DMS 273 treated with DMSO at 0.1 percent for 48 hours (cell line): ENCODE measurements around the gene SOBP.

Source experiments
- DNase-seq: peaks from one replicate; lab custom pipeline; 2025; lab: John Stamatoyannopoulos, UW

Gene SOBP

DNA sequence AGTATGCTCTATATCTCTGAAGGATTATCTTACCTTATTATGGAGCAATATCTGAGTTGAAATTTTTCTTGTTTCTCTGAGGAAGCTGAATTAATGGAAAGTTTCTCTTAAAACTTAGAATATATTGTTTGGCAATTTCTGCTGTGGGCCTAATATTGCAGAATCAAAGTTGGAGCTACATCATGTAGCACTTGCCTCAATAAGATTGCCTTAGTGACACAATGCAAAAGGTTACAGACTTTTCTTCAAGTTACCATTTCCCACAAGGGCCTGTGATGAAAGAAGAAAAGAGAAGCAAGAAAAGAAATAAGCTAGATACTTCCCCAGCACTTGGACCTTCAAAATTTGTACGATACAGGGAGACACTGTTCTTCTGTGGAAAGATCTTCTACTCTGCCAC lies 151.2 kb downstream of the SOBP start:
- no peak for DNase-seq

DNA sequence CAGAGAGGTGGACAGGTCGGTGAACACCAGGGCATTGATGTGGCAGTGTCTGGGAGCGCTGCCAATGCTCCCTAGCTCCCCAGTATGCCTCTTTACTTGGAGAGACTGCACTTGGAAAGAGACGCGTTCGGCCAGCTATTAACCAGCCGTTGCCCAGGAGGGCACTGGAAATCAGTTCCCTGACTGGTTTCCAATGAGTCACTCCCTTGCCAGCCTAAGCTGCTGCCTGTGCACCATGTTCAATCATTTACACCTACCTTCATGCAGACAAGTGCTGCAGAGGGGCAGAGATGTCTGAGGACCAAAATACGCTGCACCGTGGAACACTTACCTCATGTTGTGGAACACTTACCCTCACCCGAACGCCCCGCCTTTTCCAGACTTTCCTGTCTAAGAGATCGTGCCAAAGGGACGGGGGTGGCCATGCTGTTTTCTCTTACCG lies 151.6 kb downstream of the SOBP start:
- no peak for DNase-seq

DNA sequence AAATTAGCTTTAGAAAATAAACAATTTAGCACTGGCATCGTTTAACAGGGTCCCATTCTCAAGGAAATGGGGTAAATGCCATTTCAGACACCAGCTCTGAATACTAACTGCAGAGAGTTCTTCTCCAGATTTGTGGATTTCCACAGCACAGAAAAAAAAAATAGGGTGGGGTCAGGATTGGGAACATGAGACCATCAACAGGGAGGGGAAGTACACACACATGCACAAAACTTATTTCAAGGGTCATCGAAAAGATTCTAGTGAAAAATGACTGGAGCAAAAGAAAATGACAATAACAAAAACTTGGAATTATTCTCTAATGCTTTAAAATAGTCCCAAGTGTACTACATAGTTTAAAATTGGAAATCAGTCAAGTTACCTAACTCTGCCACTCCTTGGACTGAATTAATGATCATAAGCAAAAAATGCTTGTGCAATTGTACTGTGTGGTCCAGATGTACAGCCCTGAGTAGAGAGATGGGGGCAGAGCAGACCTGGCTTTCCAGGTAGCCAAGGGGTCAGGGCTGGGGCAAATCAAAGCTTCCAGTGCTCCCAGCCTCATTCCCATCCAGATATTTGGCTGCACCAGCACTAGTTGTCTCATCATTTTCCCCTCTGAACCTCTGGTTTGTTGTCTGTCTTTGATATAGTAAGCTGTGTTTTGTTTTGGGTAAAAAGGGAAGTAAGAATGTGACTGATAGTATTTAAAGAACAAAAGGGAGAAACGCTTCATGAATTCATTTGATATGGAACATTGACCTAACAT lies 152.4 kb downstream of the SOBP start:
- DNase-seq, result no peak

DNA sequence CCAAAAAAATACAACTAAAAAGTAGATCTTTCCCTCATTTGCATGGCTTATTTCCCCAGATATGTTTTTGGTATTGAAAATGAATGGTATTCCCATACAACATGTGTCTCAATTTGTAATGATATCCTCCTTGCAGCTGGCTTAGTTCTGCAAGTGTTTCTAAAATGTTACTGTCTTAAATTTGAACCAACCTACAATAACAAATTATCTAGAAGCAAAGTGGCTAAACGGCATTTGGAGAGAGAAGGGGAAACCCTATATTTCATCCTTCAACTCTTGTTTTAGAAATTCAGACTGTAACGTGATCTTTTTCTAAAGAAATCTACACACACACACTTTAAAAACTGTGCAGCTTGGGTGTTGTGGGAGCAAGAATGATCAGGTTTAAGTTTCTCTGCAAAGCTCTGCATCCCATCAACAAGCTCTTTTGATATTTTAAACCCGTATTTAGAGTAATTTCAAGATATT lies 153.0 kb downstream of the SOBP start:
- no peak for DNase-seq

DNA sequence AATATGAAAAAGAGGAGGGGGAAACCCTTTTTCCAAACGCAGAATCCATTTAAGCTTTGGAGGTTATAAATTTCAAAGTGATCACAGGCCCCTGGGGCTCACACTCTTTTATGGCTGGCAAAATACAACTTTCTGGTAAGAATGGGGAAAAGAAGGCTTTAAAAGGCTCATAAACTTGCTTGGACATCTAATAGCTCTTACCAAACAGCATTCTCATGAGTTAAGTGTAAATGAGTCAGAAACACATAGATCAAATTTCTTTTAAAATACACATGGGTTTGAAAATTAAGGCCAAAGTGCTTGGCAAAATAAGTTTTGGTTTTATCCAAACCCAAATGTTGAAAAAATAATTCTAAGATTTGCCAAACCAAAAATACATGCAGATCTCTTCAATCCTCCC lies 154.6 kb downstream of the SOBP start:
- DNase-seq, result no peak

DNA sequence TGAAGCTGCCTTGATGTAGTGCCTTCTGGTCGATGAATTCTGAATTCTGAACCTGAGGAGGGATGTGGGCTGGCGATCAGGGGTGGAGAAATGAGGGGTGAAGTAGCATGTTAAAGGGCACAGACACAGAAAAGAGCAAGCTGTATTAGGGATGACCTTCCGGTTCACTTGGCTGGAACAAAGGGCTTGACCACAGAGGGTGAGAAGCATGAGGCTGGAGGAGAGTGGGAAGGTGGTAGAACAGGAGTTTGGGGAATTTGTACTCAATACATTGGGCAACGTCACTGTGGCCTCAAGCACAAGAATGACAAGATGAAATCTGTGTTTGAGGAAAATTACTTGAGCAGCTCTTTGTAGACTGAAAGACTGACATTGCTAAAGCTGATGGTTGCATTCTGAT lies 155.8 kb downstream of the SOBP start:
- DNase-seq, result no peak

DNA sequence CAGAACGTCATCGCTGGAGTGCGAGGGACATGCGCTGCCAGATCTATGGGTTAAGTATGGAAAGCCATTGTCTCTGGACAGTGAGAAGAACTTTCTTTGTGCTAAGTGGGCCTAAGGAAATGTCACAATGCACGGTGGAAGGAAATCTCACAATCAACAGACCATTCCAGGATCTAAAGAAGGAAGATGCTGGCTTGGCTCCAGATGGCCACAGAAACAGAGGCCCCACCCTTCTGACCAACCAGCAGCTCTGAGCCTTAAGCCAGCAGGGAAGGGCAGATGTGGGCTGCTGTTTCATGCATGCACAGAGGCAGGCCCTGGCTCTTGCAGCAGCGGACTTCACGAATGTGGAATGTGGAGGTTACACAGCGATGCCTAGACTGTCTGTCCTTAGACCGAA lies 156.3 kb downstream of the SOBP start:
- no peak for DNase-seq

DNA sequence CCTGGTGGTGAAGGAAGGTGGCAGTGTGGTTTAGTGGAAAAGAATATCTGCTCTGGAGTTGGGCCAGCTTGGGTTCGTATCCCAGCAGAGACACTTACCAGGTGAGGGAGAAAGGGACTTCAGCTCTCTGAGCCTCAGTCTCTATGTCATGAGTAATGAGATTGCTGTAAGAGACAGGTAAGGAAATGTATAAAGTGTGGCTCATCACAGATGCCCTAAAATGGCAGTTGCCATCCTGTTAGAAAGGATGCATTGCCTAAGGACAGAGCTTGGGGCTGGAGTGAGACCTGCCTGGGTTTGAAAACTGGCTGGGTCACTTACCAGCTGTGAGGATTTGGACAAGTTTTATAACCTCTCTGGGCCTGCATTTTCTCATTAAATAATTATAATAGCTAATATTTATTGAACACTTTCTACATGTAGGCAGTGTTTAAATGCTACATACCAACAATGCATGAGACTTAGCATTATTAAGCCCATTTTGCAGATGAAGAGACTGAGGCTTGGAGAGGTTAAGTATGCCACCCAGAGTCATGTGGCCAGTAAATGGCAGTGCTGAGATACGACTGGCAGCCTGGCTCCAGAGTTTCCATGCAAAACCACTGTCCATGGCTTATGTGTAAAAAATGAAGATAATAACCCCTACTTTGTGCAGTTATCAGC lies 157.0 kb downstream of the SOBP start:
- DNase-seq, result no peak

DNA sequence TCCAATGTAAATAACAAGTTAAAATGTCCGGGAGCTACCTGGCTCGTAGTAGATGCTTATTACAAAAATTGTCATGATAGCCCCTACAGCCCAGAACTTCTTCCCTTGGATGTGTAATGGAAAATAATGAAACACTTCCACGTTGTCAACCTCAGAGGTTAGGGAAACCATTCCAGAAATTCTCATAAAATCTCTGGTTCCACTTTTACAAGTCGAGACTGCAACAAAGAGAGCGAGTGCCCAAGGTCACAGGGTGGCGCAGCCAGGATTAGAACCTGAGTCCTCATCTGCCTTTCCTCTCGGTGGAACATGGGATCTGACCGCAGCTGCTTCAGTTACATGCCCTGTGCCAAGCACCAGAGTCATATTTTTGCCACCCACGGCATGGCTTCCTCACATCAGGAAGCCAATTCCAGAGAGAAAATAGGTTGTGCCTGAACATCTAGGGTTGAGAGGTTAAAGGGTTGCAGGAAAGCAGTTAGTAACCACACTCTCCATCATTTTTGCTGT lies 157.6 kb downstream of the SOBP start:
- DNase-seq, result no peak

DNA sequence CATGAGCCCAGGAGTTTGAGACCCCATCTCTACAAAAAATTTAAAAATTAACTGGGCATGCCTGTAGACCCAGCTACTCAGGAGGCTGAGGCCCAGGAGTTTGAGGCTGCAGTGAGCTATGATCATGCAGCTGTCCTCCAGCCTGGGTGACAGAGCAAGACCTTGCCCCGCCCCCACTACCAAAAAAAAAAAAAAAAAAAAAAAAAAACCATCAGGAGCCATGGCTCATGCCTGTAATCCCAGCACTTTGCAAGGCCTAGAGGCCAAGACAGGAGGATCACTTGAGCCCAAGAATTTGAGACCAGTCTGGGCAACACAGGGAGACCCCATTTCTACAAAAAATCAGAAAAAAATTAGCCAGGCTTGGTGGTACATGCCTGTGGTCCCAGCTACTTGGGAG lies 159.1 kb downstream of the SOBP start:
- no peak for DNase-seq

DNA sequence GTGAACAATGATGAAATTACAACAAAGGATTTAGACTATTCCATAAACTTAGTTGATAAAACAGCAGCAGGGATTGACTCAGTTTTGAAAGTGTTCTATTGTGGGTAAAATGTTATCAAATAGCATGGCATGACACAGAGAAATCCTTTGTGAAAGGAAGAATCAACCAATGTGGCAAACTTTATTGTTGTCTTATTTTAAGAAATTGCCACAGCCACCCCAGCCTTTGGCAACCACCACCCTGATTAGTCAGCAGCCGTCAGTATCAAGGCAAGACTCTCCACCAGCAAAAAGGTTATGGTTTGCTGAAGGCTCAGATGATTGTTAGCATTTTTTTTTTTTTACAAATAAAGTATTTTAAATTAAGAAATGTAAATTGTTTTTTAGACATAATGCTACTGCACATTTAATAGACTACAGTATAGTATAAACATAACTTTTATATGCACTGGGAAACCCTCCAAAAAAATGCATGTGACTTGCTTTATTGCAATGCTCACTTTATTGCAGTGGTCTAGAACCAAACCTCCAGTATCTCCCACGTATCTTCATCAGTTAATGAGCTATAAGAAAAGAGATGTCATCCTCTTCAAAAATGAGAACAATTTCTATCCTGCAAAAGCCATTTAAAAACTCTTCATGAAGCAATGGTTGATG lies 162.7 kb downstream of the SOBP start:
- no peak for DNase-seq

DNA sequence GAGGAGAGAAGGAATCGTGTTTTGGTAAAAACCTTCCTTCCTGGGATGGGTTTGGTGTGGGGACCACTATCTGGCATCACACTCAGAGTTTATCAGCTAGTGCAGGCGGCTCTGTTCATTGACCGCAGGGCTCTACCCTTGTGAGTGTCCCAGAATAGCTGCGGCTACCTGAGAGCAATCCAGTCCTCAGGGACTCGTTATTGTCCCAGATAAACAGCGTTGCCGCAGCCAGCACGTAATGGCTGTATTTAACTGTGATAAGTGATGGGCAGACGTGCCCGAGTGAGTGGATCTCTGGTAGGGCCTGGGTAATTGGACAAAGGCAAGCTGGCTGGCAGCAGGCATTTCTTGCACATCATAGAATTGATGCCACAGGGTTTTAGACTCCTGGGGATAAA lies 163.3 kb downstream of the SOBP start:
- DNase-seq, result no peak

DNA sequence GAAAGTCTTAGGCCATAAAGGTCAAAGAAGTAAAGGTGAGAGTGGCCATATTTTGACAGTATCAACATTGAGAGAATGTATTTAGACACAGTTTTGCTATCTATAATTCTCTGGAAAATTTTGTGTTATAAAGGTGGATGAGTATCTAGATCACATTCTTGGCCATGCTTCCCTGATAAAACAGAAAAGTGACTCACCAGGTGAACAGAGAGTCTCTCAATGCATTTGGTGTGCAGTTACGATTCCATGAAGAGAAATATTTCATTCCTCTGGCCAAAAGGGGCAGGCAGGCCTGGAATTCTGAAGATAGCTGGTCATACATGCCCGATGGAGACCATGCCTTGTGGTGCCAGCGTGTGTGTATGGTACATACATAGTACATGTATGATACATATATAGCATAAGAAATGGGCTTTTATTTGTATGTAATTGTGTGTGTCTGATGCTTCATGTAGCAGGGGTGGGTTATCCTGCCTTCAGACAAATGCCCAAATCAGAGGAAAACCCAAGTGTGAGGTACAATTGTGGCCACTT lies 164.0 kb downstream of the SOBP start:
- no peak for DNase-seq

DNA sequence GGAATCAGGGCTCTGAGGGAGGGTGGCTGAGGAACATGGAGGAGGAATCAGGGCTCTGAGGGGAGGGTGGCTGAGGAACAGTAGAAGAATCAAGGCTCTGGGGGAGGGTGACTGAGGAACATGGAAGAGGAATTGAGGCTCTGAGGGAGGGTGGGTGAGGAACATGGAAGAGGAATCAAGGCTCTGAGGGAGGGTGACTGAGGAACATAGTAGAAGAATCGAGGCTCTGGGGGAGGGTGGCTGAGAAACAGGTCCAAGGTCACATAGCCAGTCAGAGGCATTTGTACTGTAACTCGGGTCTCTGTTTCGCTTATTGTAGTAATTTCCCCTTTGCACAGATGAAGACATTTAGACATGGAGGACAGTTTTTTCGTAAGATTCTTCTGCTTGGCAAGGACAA lies 164.8 kb downstream of the SOBP start:
- no peak for DNase-seq

DNA sequence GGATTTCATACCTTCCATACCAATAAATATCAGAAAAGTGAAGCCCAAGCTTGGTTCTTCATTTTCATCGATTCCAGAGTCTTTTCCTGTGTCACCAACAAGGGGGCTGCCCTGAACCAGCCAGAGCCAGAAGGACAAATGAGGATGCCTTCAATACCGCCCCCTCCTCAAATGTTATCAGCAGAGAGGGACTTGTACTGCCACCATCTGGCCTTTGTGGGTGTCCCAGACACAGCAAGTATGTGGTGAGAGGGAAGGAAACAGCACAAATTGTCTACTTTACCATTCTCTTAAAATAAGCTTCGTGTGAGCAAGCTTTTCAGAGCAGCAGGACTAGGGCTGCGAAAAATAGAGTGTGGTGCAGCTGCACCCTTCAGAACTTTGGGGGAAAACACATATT lies 165.3 kb downstream of the SOBP start:
- DNase-seq, result no peak

DNA sequence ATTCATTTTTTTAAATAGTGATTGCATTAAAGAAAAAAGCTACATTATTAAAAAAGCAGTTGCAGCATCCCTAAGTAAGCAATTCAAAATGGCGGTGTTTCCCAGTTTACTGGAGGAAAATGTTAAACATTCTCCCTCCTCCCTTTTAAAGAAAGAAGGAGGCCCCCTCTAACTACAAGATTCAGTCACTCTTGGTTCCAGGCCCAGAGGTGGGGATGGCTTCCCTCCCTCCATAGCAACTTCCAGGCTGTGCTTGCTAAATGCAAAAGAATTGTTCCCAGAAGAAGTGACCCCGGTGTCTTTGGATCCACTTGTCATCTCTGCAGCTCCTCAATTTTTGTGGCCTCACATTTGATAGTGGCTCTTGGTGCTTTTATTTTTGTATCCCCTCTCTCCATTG lies 165.9 kb downstream of the SOBP start:
- DNase-seq, result no peak

DNA sequence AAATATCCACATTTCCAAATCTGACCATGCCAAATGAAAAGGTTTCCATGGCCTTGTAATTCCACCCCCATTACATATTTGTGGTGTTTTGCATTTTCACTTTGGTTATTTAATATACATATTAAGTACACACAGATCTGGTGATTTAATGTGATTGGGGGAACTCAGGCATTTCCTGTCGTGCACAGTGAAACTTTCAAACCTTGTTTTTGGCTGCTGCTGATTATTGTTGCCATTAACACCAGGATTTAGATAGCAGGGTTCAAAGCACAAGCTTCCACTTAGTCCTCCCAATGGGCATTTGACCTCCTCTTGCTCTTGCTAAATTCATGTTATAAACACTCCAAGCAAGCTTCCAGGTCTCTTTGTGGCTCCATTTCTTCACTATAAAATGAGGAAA lies 166.5 kb downstream of the SOBP start:
- DNase-seq, result no peak

DNA sequence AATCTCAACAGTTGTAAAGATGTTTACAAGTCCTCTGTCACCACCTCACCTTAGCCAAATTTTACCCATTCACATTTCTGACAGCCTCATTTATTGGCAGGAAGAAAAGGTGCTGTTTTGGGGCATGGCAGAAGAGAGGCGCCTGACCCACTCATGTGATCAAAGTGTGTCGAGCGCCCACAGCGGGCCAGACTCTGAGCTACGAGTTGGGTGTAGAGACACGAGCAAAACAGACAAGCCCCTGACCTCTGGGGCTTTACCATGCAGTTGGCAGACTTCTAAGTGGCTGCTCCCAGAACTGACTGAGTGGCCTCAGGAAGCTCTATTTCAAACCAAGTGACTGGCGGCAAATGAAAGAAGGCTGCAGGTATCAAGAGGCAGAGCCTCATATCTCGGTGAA lies 167.0 kb downstream of the SOBP start:
- DNase-seq, result no peak

DNA sequence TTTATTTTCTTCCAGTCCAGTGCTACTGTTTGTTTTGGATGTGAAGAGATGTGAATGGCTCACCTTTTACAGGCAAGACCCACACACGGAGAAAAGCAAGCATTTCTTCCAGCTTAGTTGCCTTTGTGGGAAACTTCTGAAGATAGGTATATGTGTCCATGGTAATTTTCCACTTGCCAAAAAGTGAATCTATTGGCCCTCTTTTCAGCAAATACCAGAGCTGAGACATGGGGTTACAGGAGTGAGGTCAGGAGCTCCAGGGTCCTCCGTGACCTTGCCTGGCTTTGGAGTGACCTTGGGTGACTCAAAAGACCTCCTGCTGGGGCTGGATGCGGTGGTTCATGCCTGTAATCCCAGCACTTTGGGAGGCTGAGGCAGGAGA lies 167.4 kb downstream of the SOBP start:
- no peak for DNase-seq

DNA sequence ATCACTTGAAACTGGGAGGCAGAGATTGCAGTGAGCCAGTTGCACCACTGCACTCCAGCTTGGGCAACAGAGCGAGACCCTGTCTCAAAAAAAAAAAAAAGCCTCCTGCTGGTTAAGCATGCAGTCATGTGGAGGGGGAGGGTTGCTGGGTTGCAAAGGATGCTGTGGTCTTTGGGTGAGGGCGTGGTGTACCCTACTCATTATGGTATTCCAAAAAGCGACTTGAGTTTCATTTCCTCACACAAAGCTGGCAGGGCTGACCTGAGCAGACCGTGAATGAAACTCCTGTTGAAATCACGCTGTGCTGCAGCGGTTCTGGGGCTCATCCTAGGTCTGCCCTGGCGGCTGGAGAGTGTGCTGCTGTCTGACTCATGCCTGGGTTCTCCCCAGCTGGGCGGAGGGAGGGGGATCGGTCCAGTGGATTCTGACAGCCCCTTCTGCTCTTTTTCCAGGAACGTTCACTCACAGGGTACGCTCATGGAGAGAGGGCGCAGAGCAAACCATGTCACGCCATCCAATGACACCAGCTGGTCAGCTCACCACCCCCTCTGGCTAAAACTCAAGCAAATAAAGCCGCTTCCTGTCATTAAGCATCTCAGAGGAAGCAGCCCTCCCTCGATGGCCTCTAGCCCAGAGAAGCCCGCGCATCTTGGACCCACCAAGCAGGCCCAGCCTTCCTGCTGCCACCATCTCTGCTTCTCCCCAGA lies 168.0 kb downstream of the SOBP start:
- peak; percentile 17 for DNase-seq

DNA sequence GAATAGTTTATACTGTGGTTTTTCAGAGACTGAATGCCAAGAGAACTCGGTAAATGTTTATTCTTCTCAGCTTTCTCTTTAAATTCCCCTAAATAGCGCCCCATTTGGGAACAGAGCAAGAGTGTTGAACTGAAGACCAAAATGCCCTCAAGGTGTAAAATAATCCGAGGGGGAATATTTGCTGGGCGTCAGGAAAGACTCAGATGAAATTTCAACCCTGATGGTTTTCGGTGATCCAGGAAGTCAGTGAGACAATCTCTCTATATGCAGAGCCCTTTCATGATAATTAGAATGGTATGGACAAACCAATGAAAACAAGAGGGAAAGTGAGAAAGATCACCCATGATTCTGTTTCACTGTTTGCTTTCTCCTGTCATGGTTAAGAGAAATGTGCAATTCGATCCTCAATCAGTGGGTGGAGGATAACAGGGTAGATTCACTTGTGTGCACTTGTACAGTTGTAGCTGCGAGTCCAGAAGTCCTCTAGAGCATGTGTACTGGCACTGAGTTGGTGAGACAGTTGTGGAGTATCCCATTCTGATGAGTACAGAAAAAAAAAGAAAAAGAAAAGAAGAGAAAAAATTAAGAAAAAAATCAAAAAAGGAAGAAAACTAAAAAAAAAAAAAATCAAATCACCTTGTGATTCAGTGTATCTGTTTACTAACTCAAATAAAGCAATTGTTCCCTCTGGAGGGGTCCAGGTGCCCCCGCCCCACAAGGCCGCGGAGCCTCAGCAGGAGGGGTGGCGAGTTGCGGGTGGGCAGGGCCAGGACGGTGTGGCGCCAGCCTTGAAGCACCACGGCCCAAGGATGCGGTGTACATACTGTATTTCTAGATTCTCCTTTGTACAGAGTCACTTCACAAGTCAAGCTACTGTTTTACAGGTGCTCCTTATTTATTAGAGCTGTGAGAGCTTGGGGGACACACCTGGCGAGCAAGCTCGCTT lies 169.3 kb downstream of the SOBP start:
- DNase-seq, result no peak
